ENCODE data around the gene RNFT2.
A peak's percentile ranks its signal among the peaks of the same experiment; 100 is the strongest.
"Not testable (repeated sequence)": the region's sequence is repeated elsewhere in the genome, so short reads cannot be mapped to it uniquely, and the experiment has no call there.

The RNFT2 gene

GRCh38 chr12:116745554-116745953, 7.4 kb downstream of the RNFT2 start:
- DNase-seq = no peak

GRCh38 chr12:116749884-116750283, 11.8 kb downstream of the RNFT2 start:
- no peak for DNase-seq

- DNase-seq = no peak
These were observed 12.2 kb downstream of the RNFT2 start for GRCh38 chr12:116750298-116750697.

- DNase-seq = not testable (repeated sequence)
These were observed 16.0 kb downstream of the RNFT2 start for GRCh38 chr12:116754097-116754496.

GRCh38 chr12:116754783-116755182, 16.7 kb downstream of the RNFT2 start:
- not testable (repeated sequence) for DNase-seq

GRCh38 chr12:116759783-116760621, 21.9 kb downstream of the RNFT2 start:
- DNase-seq = no peak

GRCh38 chr12:116760622-116761020, 22.5 kb downstream of the RNFT2 start:
- no peak for DNase-seq

- DNase-seq = no peak
These were observed 23.4 kb downstream of the RNFT2 start for GRCh38 chr12:116761499-116761898.

- DNase-seq = no peak
These were observed 27.2 kb downstream of the RNFT2 start for GRCh38 chr12:116765271-116765670.

GRCh38 chr12:116766285-116766684, 28.2 kb downstream of the RNFT2 start:
- no peak for DNase-seq

- DNase-seq = no peak
These were observed 28.6 kb downstream of the RNFT2 start for GRCh38 chr12:116766746-116767145.

GRCh38 chr12:116771651-116772050, 33.5 kb downstream of the RNFT2 start:
- no peak for DNase-seq

- no peak for DNase-seq
These were observed 35.2 kb downstream of the RNFT2 start for GRCh38 chr12:116773276-116773731.

GRCh38 chr12:116774020-116774419, 35.9 kb downstream of the RNFT2 start:
- DNase-seq = no peak

- DNase-seq = no peak
These were observed 39.1 kb downstream of the RNFT2 start for GRCh38 chr12:116777245-116777644.

GRCh38 chr12:116779597-116779996, 41.5 kb downstream of the RNFT2 start:
- DNase-seq = no peak

- no peak for DNase-seq
These were observed 42.8 kb downstream of the RNFT2 start for GRCh38 chr12:116780942-116781341.

GRCh38 chr12:116783525-116784237, 45.6 kb downstream of the RNFT2 start:
- DNase-seq = no peak

- peak; percentile 12 for DNase-seq
These were observed 46.1 kb downstream of the RNFT2 start for GRCh38 chr12:116784238-116784612.

GRCh38 chr12:116789562-116789961, 51.4 kb downstream of the RNFT2 start:
- DNase-seq = not testable (repeated sequence)

- no peak for DNase-seq
These were observed 52.0 kb downstream of the RNFT2 start for GRCh38 chr12:116790066-116790465.

GRCh38 chr12:116792403-116792802, 54.3 kb downstream of the RNFT2 start:
- no peak for DNase-seq

GRCh38 chr12:116794725-116795124, 56.6 kb downstream of the RNFT2 start:
- DNase-seq = no peak

- no peak for DNase-seq
These were observed 59.8 kb downstream of the RNFT2 start for GRCh38 chr12:116797885-116798284.
